GM10248 (cell line): ENCODE data around the gene SYK.

Experiments used
- CTCF ChIA-PET: fragments of 300-600 bp; sonication (Branson Sonifier 250); formaldehyde crosslinking; extraction: SDS; loops from one replicate; lab custom pipeline; 2021; ENCODE audit warnings: antibody characterized with exemption; lab: Yijun Ruan, JAX
- POLR2A ChIA-PET: fragments of 350-650 bp; sonication (Branson Sonifier 250); formaldehyde crosslinking; extraction: SDS; loops from one replicate; lab custom pipeline; 2020; ENCODE audit warnings: antibody characterized with exemption; lab: Yijun Ruan, JAX
- DNase-seq: peaks from one replicate; pipeline ENCODE4 v3.0.0; 2012; ENCODE audit errors: extremely low spot score
- TF ChIP-seq, protein P1 (sequence below): IDR thresholded peaks from 2 replicates; pipeline ENCODE4 v1.5.1; 2012; ENCODE audit warnings: mild to moderate bottlenecking, low read depth; ENCODE audit errors: extremely low read depth, missing control alignments, control extremely low read depth

The SYK gene

DNA sequence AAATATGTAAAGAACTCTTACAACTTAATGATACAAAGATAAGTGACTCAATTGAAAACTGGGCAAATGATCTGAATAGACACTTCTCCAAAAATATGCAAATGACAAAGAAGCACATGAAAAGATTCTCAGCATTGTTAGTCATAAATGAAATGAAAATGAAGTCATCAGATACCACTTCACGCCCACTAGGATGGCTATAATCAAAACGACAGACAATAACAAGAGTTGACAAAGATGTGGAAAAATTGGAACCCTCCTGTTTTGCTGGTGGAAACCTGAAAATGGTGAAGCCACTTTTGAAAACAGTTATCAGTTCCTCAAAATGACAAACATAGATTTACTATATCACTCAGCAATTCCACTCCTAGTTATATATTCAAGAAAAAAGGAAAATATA is 7.9 kb upstream of the SYK start:
- TF ChIP-seq, protein P1, sequence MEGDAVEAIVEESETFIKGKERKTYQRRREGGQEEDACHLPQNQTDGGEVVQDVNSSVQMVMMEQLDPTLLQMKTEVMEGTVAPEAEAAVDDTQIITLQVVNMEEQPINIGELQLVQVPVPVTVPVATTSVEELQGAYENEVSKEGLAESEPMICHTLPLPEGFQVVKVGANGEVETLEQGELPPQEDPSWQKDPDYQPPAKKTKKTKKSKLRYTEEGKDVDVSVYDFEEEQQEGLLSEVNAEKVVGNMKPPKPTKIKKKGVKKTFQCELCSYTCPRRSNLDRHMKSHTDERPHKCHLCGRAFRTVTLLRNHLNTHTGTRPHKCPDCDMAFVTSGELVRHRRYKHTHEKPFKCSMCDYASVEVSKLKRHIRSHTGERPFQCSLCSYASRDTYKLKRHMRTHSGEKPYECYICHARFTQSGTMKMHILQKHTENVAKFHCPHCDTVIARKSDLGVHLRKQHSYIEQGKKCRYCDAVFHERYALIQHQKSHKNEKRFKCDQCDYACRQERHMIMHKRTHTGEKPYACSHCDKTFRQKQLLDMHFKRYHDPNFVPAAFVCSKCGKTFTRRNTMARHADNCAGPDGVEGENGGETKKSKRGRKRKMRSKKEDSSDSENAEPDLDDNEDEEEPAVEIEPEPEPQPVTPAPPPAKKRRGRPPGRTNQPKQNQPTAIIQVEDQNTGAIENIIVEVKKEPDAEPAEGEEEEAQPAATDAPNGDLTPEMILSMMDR = no peak
- ChIA-PET POLR2A (no interaction called here), CTCF (no interaction called here)
- DNase-seq = no peak

DNA sequence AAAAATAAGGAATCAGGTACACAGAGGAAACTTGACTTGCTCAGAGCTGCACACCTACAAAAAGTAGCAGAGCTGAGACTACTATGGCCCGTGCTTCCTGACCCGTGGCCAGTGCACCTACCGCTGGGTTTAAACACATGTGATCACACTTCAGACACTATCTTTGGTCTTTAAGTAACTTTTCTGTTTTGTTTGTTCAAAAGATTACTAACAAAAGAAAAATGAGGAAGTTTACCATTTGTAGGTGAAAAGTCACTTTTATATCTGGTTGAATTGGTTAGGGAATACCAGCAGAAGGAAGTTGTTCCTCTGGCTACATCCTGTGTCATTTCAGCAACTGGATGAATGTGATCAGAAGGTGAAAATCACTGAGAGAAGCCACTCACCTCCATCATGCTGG is 6.5 kb upstream of the SYK start:
- CTCF ChIA-PET = interaction anchor here (2.3 to 2.8 kb wide), 2 partner anchors 21 kb away, joined by 6 to 7 read pairs; no protein-coding TSS in a partner anchor
- DNase-seq = no peak
- POLR2A ChIA-PET = no interaction called here
- TF ChIP-seq, protein P1 = no peak

DNA sequence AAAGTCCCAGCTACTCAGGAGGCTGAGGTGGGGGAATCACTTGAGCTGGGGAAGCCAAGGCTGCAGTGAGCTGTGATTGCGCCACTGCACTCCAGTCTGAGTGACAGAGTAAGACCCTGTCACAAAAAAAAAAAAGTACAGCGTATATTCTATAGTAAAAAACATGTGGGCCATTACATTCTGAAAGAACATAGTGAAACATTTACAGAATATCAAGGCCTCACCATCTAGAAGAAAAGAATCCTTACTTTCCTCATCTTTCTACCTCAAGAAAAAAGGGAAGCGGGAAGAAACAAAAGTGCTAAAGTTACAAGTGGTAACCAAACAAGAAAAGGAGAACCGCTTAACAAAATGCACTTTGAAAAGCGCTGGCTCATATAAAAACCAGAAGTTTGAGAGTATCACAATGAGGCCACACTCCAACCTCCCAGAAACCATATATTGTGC is 5.7 kb upstream of the SYK start:
- ChIA-PET CTCF (interaction anchor here (1.1 to 2.8 kb wide), 5 partner anchors 9 to 44 kb away, joined by 3 to 7 read pairs (median 6); no protein-coding TSS in a partner anchor), POLR2A (no interaction called here)

DNA sequence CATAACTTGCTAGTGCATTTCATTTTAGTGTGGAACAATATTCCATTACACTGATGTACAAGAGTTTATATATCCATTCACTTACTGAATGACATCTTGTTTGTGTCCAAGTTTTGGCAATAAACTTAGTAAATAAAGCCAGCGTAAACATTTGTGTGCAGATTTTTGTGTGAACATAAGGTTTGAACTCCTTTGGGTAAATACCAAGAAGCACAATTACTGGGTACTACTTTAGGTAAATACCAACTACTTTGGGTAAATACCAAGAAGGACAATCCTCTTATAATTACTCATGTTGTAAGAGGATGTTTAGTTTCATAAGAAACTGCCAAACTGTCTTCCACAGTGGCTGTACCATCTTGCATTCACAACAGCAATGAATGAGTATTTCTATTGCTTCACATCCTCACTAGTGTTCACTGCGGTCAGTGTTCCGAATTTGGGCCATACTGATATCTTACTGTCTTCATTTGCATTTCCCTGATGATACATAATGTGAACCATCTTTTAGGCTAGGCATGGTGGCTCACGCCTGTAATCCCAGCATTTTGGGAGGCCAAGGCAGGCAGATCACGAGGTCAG is 2.3 kb upstream of the SYK start:
- ChIA-PET CTCF (interaction anchor here (0.8 to 0.9 kb wide), 2 partner anchors 10 to 21 kb away, joined by 3 read pairs; no protein-coding TSS in a partner anchor), POLR2A (no interaction called here)
- TF ChIP-seq, protein P1 = no peak
- DNase-seq = no peak

More for the DNA sequence above, 5.7 kb upstream of the SYK start:
- no peak for DNase-seq
- TF ChIP-seq, protein P1 = no peak

DNA sequence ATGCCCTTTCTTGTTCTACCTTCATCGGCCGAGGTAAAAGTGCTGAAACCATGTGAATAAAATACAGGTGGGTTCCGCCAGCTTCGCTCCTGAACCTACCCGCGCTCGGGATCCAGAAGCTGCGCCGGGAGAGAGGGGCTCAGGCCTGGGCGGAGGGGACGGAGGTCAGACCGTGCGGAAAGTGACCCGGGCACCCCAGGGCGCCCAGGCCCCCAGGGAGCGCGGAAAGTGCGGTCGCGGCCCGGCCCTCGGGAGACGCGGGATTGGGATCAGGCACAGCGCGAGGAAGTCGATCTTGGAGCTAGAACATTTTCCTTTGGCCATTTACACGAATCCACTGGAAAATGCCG is 329 bp downstream of the SYK start:
- POLR2A ChIA-PET = no interaction called here
- TF ChIP-seq, protein P1 = no peak
- DNase-seq = no peak
- CTCF ChIA-PET = interaction anchor here (1.2 to 1.9 kb wide), 4 partner anchors 12 to 67 kb away, joined by 3 to 4 read pairs (median 4); no protein-coding TSS in a partner anchor

DNA sequence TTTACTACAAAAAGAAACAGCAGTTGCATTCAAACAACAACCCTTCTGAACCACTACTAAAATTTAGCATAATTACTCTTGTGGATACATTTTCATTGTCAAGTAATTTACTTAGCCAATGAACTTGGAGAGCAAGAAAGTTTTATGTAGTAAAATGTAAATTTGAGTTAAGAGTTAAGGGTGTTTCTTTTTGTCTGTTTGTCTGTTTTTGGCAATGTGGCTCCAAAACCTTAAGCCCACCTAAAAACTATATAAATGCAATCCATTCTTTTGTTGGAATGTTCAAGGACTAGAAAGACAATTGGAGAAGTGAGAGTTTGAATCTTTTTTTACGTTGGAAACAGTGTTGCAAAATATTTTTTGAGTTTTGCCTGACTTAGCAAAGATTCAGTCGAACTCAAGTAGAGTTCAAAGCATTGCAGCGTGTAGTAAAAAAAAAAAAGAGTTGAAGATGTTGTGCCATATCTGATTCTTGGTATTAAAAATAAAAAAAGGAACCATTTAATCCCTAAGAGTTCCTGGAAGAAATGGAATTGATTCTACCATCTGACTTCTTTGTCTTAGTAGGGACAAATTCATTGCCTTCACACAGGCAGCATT is 867 bp downstream of the SYK start:
- ChIA-PET CTCF (interaction anchor here (1.3 kb wide), 2 partner anchors 27 to 67 kb away, joined by 3 read pairs; no protein-coding TSS in a partner anchor), POLR2A (no interaction called here)
- TF ChIP-seq, protein P1 = no peak
- DNase-seq = no peak
